Activated CD4-positive, CD25-positive, alpha-beta regulatory T cell treated with anti-CD3 and anti-CD28 coated beads, Interleukin-2, amount 50 U/mL, for 72 hours (primary cell): ENCODE results near the gene DEPP1.
"Not testable (repeated sequence)": the region's sequence is repeated elsewhere in the genome, so short reads cannot be mapped to it uniquely, and the experiment has no call there.

Experiments
- DNase-seq: peaks from one replicate; pipeline ENCODE4 v3.0.0; 2021

The DEPP1 gene

GRCh38 chr10:44978570-44979280 lies at the start of gene DEPP1:
Gene DEPP1, minus strand, starts transcription at chr10:44978809. Its CDS starts 779 bp downstream, at chr10:44978030.
- DNase-seq: no peak

- DNase-seq: no peak
Measured at GRCh38 chr10:45023426-45023825, 44.8 kb upstream of the DEPP1 start.

GRCh38 chr10:45015590-45015989 lies 37.0 kb upstream of the DEPP1 start:
- no peak for DNase-seq

- DNase-seq: not testable (repeated sequence)
Measured at GRCh38 chr10:45014557-45014956, 35.9 kb upstream of the DEPP1 start.

- DNase-seq: no peak
Measured at GRCh38 chr10:45008524-45009161, 30.0 kb upstream of the DEPP1 start.

- DNase-seq: no peak
Measured at GRCh38 chr10:45006276-45007030, 27.8 kb upstream of the DEPP1 start.

- DNase-seq: no peak
Measured at GRCh38 chr10:45005284-45005683, 26.7 kb upstream of the DEPP1 start.

- no peak for DNase-seq
Measured at GRCh38 chr10:45004661-45005060, 26.1 kb upstream of the DEPP1 start.

GRCh38 chr10:45003432-45004000 lies 24.9 kb upstream of the DEPP1 start:
- no peak for DNase-seq

- DNase-seq: peak; percentile 53
Measured at GRCh38 chr10:45001381-45002148, 23.0 kb upstream of the DEPP1 start.

GRCh38 chr10:45000752-45001380 lies 22.3 kb upstream of the DEPP1 start, which contains the start of gene ZNF22:
Gene ZNF22, plus strand, starts transcription at chr10:45000923. Its CDS starts 2,446 bp downstream, at chr10:45003369.
- DNase-seq: peak; percentile 64

- DNase-seq: no peak
Measured at GRCh38 chr10:45000138-45000751, 21.6 kb upstream of the DEPP1 start.

- DNase-seq: no peak
Measured at GRCh38 chr10:44998146-44998631, 19.6 kb upstream of the DEPP1 start.

- no peak for DNase-seq
Measured at GRCh38 chr10:44997105-44997748, 18.6 kb upstream of the DEPP1 start.

- DNase-seq: no peak
Measured at GRCh38 chr10:44995914-44996669, 17.5 kb upstream of the DEPP1 start.

- no peak for DNase-seq
Measured at GRCh38 chr10:44995581-44995913, 16.9 kb upstream of the DEPP1 start.

- DNase-seq: no peak
Measured at GRCh38 chr10:44994752-44995530, 16.3 kb upstream of the DEPP1 start.

GRCh38 chr10:44993922-44994751 lies 15.5 kb upstream of the DEPP1 start:
- DNase-seq: no peak
